HG02642 (cell line): ENCODE measurements around the gene DSE.

Experiments
- ATAC-seq: cut with Tn5 transposase; IDR thresholded peaks from one replicate; pipeline ENCODE4 v1.9.1; 2021; ENCODE audit warnings: mild to moderate bottlenecking; ENCODE audit not compliant: unreplicated experiment, poor library complexity

Gene DSE

DNA sequence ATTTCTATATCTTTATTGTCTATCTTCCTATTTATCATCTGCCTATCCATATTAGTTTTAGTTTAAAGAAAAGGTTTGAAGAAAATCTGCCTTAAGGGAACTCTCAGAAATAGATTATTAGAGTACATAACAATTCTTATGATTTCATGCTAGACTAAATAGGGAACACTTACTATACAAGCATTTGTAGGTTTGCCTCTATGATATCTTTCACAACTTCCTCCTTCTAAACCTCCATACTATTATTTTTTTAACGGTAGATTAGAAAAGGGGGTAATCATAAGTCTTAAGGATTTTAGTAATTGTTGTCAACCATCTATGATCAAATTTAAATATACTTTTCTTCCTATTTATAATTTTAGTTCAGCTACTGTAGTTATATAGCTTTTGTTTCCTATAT, 11.6 kb upstream of the DSE start:
- ATAC-seq, result no peak

DNA sequence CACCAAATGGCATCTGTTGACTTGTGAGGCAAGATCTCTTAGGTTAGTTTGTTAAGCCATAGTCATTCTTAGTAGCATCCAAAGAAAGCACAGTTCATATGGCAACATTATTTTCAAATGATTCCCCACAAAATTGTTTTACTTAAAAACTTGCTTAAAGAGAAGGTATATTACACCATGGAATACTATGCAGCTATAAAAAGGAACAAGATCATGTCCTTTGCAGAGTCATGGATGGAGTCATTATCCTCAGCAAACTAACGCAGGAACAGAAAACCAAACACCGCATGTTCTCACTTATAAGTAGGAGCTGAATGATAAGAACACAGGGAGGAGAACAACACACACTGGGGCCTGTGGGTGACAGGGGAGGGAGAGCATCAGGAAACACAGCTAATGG, 10.9 kb upstream of the DSE start:
- no peak for ATAC-seq

DNA sequence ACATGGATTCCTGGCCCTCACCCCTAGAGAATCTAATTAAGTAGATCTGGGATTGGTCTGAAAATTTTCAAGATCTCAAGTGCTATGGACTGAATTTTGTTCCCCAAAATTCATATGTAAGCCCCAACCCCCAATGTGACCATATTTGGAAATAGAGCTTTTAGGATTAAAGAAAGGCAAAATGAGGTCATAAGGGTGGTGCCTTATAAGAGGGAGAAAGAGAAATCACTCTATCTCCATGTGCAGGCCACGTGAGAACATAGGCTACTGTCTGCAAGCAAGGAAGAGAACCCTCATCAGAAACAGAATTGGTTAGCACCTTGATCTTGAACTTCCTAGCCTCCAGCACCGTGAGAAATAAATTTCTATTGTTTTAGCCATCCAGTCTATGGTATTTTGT, 8.5 kb upstream of the DSE start:
- no peak for ATAC-seq

DNA sequence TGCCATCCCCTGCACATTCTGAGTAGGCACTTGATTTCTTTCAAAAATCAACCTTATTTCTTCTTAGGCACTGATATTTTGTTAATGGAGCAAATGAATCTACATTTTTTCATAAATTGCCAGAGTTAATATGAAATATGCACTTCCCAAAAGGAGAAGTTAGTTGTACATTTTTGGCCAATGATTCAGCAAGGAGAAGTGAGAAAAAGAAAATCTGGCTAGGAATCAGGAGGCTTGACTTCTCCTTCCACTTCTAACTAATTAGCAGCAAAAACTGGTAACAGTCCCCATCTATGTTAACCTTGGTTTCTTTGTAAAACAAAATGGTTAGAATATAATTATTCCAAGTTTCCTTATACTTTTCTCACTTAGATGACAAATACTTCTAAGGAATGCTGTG, 7.0 kb upstream of the DSE start:
- ATAC-seq, result no peak

DNA sequence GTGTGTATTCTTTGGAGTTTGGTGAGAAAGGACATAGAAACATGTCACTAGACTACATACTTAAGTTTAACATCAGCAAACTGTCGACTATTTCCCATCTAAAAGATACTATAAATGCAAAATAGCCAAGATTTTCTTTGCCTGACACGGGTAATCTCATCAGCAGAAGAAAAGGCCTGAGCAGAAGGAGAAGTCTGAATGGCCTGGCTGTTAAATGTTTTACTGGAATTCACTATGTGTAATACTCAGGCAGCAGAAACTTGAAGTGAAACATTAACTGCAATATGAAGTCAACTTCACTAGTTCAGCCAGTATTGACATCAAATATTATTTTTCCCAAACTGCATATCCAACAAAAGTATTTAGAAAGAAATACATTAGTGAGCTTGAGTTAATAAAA, 6.4 kb upstream of the DSE start:
- no peak for ATAC-seq

DNA sequence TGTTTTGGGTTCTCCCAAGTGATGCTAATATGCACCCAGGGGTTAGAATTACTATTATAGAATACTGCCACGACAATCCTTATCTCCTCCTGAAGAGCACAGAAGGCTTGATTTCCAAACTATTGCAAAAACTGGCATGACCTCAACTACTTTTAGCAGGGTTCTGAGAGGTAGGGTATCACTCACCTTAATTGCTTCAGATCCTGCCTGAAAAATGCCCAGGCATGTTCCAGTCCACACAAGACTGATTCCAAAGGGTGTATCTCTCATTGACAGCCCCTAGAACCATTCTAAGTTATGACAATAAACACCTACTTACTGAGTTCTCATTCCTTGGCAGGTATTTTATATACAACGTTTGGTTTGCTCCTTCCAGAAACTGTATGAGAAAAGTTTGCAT, 5.0 kb upstream of the DSE start:
- ATAC-seq, result no peak

DNA sequence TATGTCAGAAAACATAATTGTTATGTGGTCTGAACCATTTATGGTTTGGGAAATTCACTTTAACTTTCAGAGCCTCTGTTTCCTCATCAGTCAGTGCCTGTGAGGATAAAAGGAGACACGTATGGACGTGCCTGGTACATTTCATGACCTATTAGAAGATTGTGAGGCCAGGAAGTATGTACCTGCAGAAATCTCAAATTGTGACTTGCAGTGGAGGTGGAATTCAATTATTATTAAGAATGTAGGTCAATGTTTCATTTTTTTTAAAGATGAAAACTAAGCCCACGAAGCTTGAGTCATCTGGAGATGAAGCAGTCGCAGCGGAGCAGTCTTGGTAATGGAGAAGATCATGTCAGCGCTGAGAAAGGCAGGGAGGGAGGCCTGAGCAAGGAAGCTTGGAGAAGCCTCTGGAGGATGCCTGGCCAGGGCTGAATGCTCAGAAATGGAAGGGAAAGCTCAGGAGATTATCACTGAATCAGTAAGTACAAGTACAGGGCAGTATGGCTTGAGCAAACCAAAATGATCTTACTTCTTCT, 3.9 kb upstream of the DSE start:
- no peak for ATAC-seq

DNA sequence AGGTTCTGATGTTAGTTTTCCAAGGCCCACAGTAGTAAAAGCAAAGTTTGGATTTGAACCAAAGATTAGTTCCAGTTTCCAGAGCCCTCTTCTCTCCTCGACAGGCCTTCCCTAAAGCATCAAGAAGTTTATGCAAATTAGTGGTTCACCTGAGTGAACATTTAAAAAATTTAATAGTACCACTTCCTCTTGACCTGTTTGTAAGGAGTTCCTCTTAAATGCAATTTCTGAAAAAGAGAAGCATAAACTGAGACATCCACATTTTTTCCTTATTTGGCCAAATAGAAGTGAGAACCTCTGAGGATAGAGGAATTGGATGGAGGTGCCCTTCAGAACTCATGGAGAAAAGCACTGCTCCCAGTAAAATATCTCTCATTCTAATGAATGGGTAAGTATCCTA, 1.2 kb upstream of the DSE start:
- peak; percentile 36 for ATAC-seq

DNA sequence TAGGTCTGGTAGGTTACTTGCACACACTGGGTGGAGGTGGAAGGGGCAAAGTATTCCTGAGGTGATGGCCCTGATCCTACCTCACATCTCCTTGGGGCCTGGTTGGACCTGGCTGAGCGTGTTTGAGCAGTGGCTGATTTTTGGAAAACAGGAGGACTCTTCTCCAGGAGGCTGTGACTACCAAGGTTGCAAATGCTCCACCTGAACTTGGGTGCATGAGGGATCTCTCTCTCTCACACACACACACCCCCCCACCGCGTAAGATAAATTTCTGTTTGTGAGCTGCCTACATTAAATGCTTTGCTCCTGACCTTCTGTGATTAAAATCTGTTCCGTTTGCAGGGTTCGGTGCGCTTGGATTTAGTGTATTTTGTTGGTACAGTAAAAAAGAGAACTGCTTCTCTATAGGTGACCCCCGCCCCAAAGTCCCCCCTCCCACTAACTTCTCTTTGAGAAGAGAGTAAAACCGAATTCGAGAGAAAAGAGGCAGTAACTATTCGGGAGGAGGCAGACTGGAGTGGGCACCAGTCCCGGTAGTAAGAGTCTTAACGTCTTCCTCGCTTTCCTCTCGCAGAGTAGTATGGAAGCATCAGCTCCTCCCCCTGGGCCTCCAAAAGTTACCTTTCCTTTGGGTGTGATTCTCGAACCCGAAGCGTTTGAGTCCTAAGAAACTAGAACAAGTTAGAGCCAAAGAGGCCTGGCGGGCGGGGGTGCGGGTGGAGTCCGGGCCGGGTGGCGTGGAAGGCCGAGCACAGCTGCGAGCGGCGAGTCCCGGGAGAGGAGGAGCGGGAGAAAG, 585 bp upstream of the DSE start:
- ATAC-seq, result peak; percentile 0

DNA sequence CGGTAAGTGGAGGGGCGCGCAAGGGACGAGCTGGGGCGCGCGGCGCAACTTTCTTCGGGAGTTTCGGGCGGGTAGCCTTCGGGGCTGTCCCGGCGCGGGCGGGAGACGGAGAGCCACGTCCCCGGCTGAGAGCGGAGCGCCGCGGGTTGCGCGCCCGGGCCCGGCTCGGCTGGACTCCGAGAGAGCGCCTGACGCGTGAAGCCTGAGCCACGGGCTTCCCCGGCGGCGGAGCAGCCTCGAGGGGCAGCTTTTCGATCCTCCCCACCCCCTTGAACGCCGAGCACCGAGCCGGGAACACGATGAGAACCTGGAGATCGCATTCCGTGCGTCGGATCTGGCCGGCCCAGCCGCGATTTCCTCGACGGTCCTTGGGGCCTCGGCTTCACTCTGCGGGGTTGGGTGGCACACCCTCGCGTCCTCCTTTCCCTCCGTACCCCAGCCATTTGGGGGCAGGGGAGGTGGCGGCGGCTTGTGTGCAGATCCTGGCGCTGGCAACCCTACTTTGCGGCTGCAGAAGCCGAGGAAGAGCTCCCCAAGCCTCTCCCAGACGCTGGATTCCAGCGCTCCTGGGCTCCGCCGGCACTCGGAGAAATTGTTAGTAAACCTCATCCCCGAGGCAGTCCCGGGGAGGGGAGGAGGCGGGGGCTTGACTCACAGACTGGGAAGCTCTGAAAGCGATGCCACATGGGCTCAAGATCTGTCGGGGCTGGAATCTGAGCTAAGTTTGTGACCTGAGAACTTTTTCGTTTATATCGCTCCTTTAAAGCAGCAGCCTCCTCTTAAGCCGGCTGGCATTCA, 572 bp downstream of the DSE start:
- peak; percentile 54 for ATAC-seq

DNA sequence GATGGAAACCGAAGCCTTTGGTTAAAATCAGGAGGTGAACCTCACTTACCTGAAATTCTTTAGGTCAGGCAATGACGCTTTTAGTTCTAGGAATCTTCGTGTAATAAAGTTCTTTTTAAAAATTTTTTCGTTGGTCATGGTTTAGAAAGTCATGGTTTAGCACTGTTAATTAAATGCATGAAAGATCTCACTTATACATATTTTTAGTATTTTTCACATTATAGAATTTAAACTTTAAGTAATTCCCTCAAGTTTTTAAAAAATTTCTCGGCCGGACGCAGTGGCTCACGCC, 1.1 kb downstream of the DSE start:
- no peak for ATAC-seq

DNA sequence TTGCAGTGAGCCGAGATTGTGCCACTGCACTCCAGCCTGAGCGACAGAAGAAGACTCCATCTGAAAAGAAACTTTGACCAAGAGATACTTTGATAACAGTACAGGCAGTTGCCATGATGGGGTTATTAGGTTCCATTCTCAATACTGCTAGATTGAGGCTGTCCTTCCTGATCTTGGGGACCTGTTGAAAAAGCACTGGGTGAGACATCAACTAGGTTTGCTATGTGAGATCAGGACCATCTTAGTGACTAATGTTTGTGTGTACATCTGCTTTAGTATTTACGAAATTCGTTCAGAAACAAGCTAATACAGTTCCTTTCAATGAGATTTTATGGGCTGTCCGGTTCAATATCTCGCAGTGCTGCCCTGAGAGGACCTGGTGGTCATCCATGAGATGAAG, 2.6 kb downstream of the DSE start:
- no peak for ATAC-seq

DNA sequence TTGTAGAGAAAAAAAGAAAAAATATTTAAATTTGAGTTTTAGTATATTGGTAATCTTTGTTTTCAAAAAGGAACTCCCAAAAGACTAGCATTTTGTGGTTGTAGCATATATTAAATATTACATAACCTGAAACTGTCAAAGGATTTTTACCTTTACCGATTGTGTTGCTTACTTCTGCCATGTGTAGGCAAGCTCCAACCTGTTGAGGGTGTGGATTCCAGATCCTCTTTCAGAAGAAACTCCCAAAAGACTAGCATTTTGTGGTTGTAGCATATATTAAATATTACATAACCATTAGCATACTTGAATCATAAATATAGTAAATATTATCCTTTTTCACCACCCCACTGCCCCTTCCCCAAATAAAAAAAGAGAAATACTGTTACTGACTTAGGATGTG, 3.2 kb downstream of the DSE start:
- ATAC-seq, result no peak

DNA sequence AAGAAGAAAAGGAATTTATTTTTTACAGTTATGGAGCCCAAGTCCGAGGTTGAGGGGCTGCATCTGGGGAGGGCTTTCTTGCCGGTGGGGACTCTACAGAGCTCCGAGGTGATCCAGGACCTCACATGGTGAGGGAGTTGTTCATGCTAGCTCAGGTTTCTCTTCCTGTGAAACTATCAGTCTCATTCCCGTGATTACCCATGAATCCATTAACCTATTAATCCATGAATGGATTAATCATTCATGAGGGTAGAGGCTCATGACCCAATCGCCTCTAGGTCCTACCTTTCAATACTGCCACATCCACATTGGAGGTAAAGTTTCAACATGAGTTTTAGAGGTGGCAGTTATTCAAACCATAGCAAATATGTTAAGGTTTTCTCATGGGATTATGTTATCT, 3.8 kb downstream of the DSE start:
- ATAC-seq, result no peak

DNA sequence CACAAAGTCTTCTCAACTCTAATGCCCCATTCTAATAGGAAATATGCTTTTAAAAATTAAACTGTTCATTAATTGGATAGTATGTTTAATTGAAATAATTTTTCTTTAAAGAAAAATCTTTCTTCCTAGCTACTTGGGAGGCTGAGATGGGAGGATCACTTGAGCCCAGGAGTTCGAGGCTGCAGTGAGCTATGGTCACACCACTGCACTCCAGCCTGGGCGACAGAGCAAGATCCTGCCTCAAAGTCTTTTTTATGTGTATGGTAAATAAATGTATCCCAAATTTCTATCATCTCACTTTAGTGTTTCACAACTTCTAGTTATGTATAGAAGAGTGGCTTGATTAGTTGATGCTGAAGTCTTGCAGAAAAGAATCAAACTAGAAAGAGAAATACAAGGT, 4.5 kb downstream of the DSE start:
- ATAC-seq, result no peak

DNA sequence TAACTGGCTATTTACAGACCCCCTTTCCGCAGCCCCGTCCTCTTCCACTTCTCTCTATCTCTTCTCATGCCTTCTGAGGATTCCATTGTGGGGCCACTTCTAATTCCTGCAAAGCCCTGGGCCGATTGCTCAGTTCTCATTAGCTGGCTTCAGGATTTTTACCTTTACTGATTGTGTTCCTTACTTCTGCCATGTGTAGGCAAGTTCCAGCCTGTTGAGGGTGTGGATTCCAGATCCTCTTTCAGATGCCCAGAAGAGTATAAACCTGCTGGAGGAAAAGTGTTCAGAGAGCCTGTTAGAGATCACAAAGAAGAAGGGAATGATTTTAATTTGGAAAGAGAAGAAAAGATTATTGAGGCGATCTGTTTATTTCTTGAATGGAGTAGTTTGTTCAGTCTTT, 5.4 kb downstream of the DSE start:
- ATAC-seq, result no peak

DNA sequence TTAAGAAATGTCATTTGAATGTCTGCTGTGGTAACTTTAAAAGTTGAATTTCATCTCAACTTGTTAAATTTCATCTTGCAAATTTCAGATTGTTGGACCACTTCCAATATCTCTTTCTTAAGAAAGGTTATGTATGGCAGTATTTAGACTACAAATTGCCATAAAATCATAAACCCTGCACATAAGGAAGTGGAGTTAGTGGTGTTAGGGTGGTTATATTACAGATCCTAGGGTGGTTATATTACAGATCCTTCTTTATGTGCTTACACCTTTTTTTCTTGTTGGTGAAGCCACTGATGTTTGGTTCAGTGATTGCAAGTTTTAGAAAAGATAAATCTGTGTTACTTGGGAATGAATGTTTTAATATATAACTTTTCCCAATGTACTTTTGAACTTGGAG, 9.0 kb downstream of the DSE start:
- ATAC-seq, result no peak

DNA sequence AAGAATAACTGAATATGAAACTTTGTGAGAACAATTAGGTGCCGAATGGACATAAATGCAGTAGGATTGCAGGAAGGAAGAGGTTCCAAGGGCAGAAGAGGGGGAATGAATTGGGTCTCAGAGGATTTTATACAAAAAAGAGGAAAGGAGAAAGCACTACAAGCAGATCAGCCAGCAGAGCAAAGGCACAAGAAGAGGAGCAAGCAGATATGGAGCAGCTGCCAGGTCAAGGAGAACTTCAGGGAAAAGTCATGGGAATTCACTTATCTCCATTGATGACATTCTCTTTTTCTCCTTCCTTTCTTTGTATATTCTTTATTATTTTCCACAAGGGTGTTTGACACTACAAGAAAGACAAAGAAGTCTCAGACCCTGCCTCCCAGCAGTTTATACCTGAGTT, 9.6 kb downstream of the DSE start:
- ATAC-seq, result no peak

DNA sequence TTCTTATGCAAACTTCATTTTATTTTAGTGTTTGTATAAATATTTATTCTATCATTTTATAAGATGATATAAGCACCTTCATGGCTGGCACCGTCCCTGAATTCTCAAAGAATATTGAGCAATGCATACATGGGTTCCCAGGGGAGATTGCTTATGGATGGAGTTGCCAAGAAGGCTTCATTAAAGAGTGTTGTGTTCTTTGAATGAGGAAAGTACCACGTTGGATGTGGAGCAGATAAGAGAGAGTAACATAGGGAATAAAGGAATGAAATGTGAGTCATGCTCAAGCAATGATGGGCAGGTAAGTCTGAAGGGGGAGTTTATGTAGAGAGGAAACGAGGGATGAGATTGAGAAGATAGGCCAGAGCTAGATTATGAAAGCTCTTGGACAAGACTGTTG, 10.3 kb downstream of the DSE start:
- ATAC-seq, result no peak

DNA sequence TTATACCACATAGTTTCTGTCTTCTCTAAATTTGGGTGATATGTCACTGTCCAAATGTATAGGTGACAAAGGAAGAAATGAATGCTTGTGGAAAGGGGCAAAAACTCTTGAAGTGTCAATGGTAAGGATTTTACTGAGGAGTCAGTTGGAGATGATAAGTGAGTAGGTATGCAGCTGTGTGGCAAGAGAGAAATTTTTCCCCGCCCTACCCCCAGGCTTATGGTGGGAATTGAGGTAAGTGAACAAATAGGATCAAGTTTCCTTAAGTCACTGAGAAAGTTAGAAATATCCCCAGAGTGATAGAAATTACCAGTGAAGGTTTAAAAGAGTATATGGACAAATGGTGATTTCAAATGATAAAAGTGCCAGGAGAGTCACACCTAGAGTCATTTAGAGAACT, 11.8 kb downstream of the DSE start:
- ATAC-seq, result no peak

DNA sequence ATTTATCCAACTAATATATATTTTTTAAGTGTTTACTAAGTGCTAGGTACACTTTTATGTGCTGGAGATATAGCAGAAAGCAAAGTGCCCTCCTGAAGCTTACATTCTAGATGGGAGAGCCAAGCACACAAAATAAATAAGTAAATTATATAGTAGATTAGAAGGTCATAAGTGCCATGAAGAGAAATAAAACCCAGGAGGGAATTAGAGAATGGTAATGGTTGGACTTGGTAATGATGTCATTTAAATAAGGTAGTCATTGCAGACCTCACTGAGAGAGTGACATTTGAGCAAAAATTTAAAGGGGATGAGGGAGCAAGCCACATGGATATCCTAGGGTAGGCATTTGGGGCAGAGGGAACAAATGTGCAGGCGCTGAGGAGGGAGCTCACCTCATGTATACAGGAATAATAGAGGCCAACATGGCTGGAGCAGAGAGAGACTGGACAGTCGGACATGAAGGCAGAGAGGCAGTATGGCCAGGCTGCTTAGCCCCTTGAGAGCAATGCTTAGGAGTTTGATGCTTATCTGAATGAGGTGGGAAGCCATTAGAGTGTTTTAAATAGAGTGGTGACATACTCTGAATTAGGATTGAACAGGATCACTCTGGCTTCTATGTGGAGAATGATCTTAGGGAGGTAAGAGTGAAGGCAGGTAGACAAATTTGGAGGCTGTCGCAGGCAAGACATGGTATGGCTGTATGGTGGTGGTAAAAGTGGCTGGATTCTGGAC, 14.1 kb downstream of the DSE start:
- ATAC-seq, result no peak
